GM21360 (cell line): ENCODE measurements around the gene BCR.

Source experiments
- ATAC-seq: cut with Tn5 transposase; IDR thresholded peaks from one replicate; pipeline ENCODE4 v1.9.1; 2021; ENCODE audit warnings: mild to moderate bottlenecking, moderate library complexity; ENCODE audit not compliant: unreplicated experiment

BCR gene

GRCh38 chr22:23215294-23216241 lies 35.3 kb downstream of the BCR start:
- no peak for ATAC-seq

GRCh38 chr22:23216461-23217170 lies 36.3 kb downstream of the BCR start:
- no peak for ATAC-seq

- no peak for ATAC-seq
Measured at GRCh38 chr22:23217171-23218052, 37.1 kb downstream of the BCR start.

GRCh38 chr22:23218053-23218866 lies 38.0 kb downstream of the BCR start:
- ATAC-seq: no peak

- no peak for ATAC-seq
Measured at GRCh38 chr22:23218867-23219251, 38.5 kb downstream of the BCR start.

GRCh38 chr22:23219317-23219716 lies 39.0 kb downstream of the BCR start:
- ATAC-seq: no peak

GRCh38 chr22:23219822-23220484 lies 39.6 kb downstream of the BCR start:
- peak; percentile 56 for ATAC-seq

GRCh38 chr22:23220485-23221350 lies 40.4 kb downstream of the BCR start:
- peak; percentile 47 for ATAC-seq

- no peak for ATAC-seq
Measured at GRCh38 chr22:23221351-23221804, 41.1 kb downstream of the BCR start.

- ATAC-seq: no peak
Measured at GRCh38 chr22:23222033-23222792, 41.9 kb downstream of the BCR start.

- ATAC-seq: no peak
Measured at GRCh38 chr22:23222793-23223568, 42.7 kb downstream of the BCR start.

GRCh38 chr22:23223569-23224317 lies 43.4 kb downstream of the BCR start:
- no peak for ATAC-seq

GRCh38 chr22:23224846-23225245 lies 44.5 kb downstream of the BCR start:
- ATAC-seq: no peak

GRCh38 chr22:23225337-23225723 lies 45.0 kb downstream of the BCR start:
- no peak for ATAC-seq

GRCh38 chr22:23225724-23226496 lies 45.6 kb downstream of the BCR start:
- no peak for ATAC-seq

GRCh38 chr22:23226497-23226850 lies 46.2 kb downstream of the BCR start:
- no peak for ATAC-seq
